Lower lobe of right lung (tissue), 2 donors: ENCODE measurements around the gene OPRL1. TPM values are rescaled to one million over a fixed set of nuclear protein-coding genes. Genes with fewer than 3 reads are reported as not detected.

Experiments used
- ATAC-seq, 2 donors: fragments of 200-7000 bp; cut with Tn5 transposase; one replicate each; pipeline ENCODE4 v1.9.1; 2020 to 2022; ENCODE audit warnings: mild to moderate bottlenecking in 2 of 2, moderate library complexity in 2 of 2
- DNase-seq: peaks from one replicate; pipeline ENCODE4 v3.0.0-alpha.2; 2020
- H3K27ac ChIP-seq: fragments of 200-600 bp; one replicate; pipeline ENCODE4 v1.8.0; 2022
- H3K27me3 ChIP-seq: fragments of 200-600 bp; one replicate; pipeline ENCODE4 v1.8.0; 2022; ENCODE audit warnings: low read depth
- H3K36me3 ChIP-seq: fragments of 200-600 bp; one replicate; pipeline ENCODE4 v1.8.0; 2022; ENCODE audit warnings: mild to moderate bottlenecking
- H3K4me1 ChIP-seq: fragments of 200-600 bp; one replicate; pipeline ENCODE4 v1.8.0; 2022
- H3K4me3 ChIP-seq: fragments of 200-600 bp; one replicate; pipeline ENCODE4 v1.8.0; 2022; ENCODE audit warnings: mild to moderate bottlenecking
- H3K9me3 ChIP-seq: fragments of 200-600 bp; one replicate; pipeline ENCODE4 v1.8.0; 2022
- intact Hi-C: fragments of 100-400 bp; cut with DNase I; formaldehyde crosslinking; loops from one replicate; pipeline ENCODE4 v1.11.0; 2022
- total RNA-seq: library from RNA; stranded (reverse); fragmentation: NEBNext Ultra II Directional; extraction: Animal tissue kit (Norgen Biotek cat#: 25700); gene quantifications from one replicate; pipeline ENCODE4 v1.2.1, GENCODE V29; 2021
- TF ChIP-seq, protein P1 (sequence below): fragments of 200-600 bp; IDR thresholded peaks from one replicate; pipeline ENCODE4 v1.8.0; 2022; ENCODE audit warnings: antibody characterized with exemption, mild to moderate bottlenecking
- donor health status: DM: no; HTN: yes; CAD: no; lungs with severe emphysema.

OPRL1 gene
- total RNA-seq, 1 donor from 2014 or later, result 2.6 TPM

- Histone ChIP-seq H3K36me3 (peaks cover 19% of the 10 kb centered on the region), H3K4me3 (no peak overlapping the region), H3K27me3 (no peaks in the 10 kb centered on the region), H3K27ac (no peak overlapping the region), H3K4me1 (peaks cover 23% of the 10 kb centered on the region), H3K9me3 (no peaks in the 10 kb centered on the region)
- TF ChIP-seq, protein P1, sequence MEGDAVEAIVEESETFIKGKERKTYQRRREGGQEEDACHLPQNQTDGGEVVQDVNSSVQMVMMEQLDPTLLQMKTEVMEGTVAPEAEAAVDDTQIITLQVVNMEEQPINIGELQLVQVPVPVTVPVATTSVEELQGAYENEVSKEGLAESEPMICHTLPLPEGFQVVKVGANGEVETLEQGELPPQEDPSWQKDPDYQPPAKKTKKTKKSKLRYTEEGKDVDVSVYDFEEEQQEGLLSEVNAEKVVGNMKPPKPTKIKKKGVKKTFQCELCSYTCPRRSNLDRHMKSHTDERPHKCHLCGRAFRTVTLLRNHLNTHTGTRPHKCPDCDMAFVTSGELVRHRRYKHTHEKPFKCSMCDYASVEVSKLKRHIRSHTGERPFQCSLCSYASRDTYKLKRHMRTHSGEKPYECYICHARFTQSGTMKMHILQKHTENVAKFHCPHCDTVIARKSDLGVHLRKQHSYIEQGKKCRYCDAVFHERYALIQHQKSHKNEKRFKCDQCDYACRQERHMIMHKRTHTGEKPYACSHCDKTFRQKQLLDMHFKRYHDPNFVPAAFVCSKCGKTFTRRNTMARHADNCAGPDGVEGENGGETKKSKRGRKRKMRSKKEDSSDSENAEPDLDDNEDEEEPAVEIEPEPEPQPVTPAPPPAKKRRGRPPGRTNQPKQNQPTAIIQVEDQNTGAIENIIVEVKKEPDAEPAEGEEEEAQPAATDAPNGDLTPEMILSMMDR, result no peak
- ATAC-seq, result no peak
- intact Hi-C loops, result no loop called here
- no peak for DNase-seq
Observed at GRCh38 chr20:64068386-64069208, 11.3 kb upstream of the OPRL1 start.

- Histone ChIP-seq H3K27ac (no peak overlapping the region), H3K9me3 (no peaks in the 10 kb centered on the region), H3K36me3 (peaks cover 25% of the 10 kb centered on the region), H3K4me1 (peaks cover 17% of the 10 kb centered on the region), H3K27me3 (no peaks in the 10 kb centered on the region), H3K4me3 (no peak overlapping the region)
- intact Hi-C loops, result no loop called here
- ATAC-seq (no peak), DNase-seq (no peak)
- TF ChIP-seq, protein P1, result no peak
Observed at GRCh38 chr20:64069209-64069613, 10.7 kb upstream of the OPRL1 start.

DNA sequence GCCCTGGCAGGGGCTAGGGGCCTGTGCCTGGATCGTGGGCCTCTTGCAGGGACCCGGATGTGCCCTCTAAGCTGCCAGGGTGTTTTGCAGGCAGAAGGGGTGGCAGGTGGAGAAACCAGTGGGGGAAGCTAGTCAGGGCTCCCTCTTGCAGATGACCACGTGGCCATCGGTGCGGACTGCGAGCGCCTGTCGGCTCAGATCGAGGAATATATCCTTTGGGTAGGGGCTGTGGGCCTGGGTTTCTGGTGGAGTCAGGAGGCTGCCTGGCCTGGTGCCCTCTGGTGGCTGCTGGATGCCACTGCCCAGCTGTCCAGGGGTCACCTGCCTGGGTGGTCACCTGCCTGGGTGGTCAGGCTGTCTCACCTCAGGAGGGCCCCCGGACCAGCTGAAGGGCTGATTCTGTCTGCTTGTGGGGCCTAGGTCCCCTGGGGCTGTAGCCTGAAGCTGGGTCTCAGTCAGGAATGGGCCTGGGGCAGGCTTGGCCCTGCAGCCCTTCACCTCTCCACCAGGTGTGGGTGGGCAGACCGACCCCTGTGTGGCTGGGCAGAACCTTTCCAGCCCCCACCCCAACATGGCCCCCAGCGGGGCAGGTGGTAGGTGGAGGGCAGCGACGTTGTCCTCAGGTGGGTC, 10.2 kb upstream of the OPRL1 start:
- Histone ChIP-seq H3K4me1 (peaks cover 12% of the 10 kb centered on the region), H3K36me3 (peaks cover 30% of the 10 kb centered on the region), H3K4me3 (no peak overlapping the region), H3K9me3 (no peaks in the 10 kb centered on the region), H3K27me3 (no peaks in the 10 kb centered on the region), H3K27ac (no peak overlapping the region)
- intact Hi-C loops, result no loop called here
- peak in 1 of 2 donors; percentile 4 for ATAC-seq
- TF ChIP-seq, protein P1, result peak; percentile 74
- peak; percentile 63 for DNase-seq

DNA sequence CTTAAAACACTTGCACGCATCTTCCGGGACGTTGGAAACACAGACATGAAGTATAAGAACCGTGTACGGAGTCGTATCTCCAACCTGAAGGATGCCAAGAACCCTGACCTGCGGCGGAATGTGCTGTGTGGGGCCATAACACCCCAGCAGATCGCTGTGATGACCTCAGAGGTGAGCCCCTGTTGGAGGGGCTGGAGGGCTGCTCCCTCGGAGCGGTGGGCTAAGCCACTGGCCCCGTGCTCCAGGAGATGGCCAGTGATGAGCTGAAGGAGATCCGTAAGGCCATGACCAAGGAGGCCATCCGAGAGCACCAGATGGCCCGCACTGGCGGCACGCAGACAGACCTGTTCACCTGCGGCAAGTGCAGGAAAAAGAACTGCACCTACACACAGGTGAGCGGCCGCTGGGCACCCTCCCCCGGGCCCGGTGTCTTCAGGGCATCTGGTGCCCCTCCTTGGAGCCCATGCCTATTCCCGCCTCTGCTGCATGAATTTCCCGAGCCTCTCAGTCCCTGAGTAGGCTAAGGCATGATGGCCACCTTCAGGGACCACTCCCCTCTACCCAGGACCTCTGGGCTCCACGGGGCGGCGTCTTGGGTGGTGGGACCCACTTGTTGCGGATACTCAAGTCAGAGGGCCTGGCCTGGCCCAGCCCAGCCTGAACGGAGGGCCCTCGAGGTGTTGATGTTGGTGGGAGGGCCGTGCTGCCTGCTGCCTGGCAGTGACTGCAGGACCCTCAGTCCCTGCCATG, 9.5 kb upstream of the OPRL1 start:
- no peak overlapping the region for H3K27ac ChIP-seq
- no peak overlapping the region for H3K4me3 ChIP-seq
- peaks cover 12% of the 10 kb centered on the region for H3K4me1 ChIP-seq
- peaks cover 37% of the 10 kb centered on the region for H3K36me3 ChIP-seq
- no peaks in the 10 kb centered on the region for H3K27me3 ChIP-seq
- ATAC-seq (no peak), DNase-seq (peak; percentile 50)
- TF ChIP-seq, protein P1, result no peak
- no peaks in the 10 kb centered on the region for H3K9me3 ChIP-seq
- intact Hi-C loops, result no loop called here

- no peak overlapping the region for H3K4me3 ChIP-seq
- H3K4me1 ChIP-seq, result peaks cover 11% of the 10 kb centered on the region
- no peak for ATAC-seq
- intact Hi-C loops, result no loop called here
- no peak for DNase-seq
- H3K36me3 ChIP-seq, result peaks cover 45% of the 10 kb centered on the region
- H3K27me3 ChIP-seq, result no peaks in the 10 kb centered on the region
- H3K27ac ChIP-seq, result no peak overlapping the region
- H3K9me3 ChIP-seq, result no peaks in the 10 kb centered on the region
- TF ChIP-seq, protein P1, result no peak
Observed at GRCh38 chr20:64071341-64072332, 8.2 kb upstream of the OPRL1 start.
